Measurements from ENCODE around the gene ZNF22.

The ZNF22 gene

DNA sequence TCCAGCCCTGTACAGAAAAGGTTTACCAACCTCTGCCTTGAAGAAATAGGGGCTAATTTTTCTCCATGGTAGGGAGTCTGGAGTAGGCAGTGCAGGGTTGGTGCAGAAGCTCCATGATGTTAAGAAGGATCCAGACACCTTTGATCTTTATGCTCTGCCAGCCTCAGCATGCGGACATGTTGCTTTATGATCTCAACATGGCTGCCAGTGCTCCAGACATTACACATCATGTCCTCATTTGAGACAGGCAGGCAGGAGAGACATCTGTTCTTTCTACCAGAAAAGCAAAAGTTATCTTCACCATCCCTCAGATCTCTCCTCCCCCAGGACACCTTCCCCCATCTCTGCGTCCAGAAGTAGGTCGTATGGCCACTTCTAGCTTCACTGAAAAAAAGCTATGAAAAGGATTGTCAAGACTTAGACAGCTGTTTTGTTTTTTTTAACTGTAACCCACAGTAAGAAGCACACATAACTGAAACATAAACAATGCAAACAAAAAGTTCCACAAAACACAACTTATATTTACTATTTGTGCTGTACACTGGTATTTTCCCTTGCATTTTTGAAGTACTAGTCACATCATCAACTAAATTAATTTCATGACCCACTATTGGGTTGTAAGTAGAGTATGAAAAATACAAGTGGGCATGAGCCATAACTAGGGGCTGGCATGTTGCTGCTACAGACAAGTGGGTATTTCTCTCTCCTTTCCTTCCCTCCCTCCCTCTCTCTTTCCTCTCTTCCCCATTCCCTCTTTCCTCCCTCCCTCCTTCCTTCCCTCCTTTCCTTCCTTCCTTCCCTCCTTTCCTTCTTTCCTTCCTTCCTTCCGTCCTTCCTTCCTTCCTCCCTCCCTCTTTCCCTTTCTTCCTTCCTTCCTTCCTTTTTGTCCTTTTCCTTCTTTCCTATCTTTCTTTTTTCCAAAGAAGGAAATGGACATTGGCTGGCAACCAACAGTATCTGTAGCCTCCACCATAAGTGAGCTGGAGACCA, 43.7 kb upstream of the ZNF22 start:
- TF ChIP-seq, protein P1, sequence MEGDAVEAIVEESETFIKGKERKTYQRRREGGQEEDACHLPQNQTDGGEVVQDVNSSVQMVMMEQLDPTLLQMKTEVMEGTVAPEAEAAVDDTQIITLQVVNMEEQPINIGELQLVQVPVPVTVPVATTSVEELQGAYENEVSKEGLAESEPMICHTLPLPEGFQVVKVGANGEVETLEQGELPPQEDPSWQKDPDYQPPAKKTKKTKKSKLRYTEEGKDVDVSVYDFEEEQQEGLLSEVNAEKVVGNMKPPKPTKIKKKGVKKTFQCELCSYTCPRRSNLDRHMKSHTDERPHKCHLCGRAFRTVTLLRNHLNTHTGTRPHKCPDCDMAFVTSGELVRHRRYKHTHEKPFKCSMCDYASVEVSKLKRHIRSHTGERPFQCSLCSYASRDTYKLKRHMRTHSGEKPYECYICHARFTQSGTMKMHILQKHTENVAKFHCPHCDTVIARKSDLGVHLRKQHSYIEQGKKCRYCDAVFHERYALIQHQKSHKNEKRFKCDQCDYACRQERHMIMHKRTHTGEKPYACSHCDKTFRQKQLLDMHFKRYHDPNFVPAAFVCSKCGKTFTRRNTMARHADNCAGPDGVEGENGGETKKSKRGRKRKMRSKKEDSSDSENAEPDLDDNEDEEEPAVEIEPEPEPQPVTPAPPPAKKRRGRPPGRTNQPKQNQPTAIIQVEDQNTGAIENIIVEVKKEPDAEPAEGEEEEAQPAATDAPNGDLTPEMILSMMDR (IDR thresholded peaks at IDR 0.05; ENCODE audit: extremely low read depth, missing control alignments), result no peak

DNA sequence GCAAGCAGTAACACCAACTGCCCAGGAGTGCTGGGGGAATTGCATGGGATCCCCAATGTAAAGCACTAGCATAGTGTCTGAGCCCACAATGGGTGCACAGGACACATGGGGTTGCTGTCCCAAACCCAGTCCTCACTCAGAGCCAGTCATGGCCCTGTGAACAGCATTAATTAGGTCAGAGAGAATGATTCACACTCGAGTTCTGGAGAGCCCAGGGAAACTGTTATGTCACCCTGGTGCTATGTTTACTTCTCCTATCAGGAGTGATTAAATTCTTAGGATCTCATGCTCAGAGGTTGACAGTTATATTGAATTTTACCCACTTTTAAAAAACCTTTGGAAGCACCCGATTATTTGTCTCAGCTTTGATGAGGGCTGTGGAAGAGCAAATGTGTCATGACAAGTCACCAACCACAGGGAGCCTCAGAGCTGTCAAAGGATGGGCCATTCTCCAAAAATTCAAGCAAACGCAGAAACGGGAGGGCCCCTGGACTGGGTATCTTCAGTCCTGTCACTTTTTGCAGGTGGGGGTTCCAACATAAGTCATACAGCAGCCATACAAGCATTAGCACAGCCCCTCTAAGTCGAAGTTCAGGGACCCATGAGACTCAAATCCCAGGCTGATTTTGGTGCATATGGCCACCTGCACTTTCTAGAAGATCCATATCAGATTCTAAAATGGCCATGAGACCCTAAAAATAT, 42.4 kb upstream of the ZNF22 start:
- TF ChIP-seq, protein P1 (IDR thresholded peaks at IDR 0.05; ENCODE audit: extremely low read depth, missing control alignments), result no peak
- DNase-seq (ENCODE audit: low spot score), result no peak

More for the DNA sequence above, 43.7 kb upstream of the ZNF22 start:
- DNase-seq (ENCODE audit: low spot score), result no peak

DNA sequence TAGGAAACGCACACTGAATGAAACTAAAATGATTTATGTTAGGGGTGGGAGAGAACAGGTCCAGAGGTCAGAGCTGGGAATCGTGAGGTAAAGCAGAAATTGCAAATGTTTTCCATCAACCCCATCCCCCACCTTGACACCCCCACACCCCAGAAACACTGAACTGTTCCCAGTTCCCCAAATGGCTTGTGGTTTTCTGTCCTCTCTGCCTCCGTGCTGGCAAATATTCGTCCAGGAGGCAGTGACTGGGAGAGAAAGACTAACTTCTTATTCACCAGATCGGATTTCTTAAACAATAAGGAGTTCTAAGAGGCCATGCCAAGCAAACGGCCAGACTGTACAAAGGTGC, 41.9 kb upstream of the ZNF22 start:
- no peak for DNase-seq (ENCODE audit: low spot score)
- TF ChIP-seq, protein P1 (IDR thresholded peaks at IDR 0.05; ENCODE audit: extremely low read depth, missing control alignments), result no peak

- TF ChIP-seq, protein P1 (IDR thresholded peaks at IDR 0.05; ENCODE audit: extremely low read depth, missing control alignments), result no peak
- DNase-seq (ENCODE audit: low spot score), result peak; percentile 98
Observed at GRCh38 chr10:44959247-44960087, 41.3 kb upstream of the ZNF22 start, which contains the start of gene RASSF4. TSS of gene RASSF4 (plus strand) at chr10:44959802. CDS start at chr10:44970203, 10,401 bp downstream.

DNA sequence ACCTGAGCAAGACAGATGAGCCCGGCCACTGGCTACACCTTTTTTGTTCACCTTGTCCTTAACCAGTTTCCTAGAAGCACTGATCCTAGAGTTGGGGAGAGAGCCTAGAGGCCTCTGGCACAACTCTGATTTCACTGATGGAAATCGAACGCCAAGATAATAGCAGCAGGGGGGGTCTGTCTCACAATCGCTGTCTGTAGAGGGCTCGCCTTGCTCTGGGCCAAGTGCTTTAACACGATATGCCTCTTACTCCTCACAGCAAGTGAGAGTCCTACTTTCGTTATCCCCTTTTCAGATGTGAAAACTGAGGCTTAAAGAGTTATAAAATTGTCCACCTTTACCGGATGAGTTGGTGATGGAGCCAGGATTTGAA, 40.6 kb upstream of the ZNF22 start:
- TF ChIP-seq, protein P1 (IDR thresholded peaks at IDR 0.05; ENCODE audit: extremely low read depth, missing control alignments), result no peak
- no peak for DNase-seq (ENCODE audit: low spot score)

GRCh38 chr10:44960482-44961229, 40.1 kb upstream of the ZNF22 start:
- DNase-seq (ENCODE audit: low spot score), result no peak
- TF ChIP-seq, protein P1 (IDR thresholded peaks at IDR 0.05; ENCODE audit: extremely low read depth, missing control alignments), result no peak

Data from GM20000 (cell line).